Fibroblast of peridontal ligament (primary cell): Measurements from ENCODE around the gene ASIC4.

Experiments used
- DNase-seq: peaks from one replicate; pipeline ENCODE4 v3.0.0-alpha.2; 2010; ENCODE audit errors: extremely low read depth

The ASIC4 gene

DNA sequence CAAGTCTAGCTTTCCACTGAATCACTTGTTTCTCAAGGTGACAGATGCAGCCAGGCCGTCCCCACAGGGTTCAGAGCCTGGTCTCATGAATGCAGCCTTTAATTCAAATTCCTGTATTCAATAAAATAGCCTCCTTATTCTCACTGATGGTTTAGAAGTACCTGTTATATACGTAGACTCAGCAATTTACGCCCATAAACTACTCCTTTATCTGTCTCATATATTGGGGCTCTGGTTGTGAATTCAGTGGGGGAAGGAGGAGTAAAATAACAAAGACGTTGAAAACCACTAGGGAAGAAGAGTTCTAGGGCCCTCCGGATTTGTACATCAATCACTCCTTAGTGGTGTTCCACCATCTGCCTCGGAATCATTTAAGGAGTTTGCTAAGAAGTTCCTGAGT lies 55.4 kb downstream of the ASIC4 start:
- DNase-seq: no peak

DNA sequence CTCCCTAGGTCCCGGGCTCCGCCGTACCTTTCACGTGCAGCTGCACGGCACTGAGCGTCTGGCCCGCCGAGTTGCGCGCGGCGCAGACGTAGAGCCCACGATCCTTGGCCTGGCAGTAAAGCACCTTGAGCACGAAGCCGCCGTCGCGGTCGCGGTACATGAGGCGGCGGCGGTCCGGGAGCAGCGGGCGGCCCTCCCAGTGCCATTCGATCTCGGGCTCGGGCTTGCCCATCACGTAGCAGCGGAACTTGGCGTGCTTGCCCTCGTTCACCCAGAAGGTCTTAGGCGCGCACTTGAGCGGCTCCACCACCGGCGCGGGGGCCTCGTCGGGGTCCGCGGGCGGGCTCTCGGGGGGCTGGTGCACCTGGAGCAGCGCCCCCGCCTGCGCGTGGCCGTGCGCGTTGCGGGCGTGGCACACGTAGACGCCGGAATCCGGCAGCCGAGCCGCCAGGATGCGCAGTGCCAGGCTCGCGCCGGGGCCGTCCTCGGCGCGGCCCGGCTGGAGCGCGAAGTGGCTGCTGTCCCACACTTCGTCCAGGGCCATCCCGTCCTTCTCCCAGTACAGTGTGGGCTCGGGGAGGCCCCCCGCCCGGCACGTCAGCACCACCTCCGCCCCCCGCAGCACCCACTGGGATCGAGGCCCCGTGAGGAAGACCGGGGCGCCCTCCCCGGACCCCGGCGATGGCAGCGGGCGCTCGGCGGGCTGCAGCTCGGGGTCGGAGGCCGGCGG lies 56.1 kb downstream of the ASIC4 start:
- DNase-seq: peak; percentile 8

DNA sequence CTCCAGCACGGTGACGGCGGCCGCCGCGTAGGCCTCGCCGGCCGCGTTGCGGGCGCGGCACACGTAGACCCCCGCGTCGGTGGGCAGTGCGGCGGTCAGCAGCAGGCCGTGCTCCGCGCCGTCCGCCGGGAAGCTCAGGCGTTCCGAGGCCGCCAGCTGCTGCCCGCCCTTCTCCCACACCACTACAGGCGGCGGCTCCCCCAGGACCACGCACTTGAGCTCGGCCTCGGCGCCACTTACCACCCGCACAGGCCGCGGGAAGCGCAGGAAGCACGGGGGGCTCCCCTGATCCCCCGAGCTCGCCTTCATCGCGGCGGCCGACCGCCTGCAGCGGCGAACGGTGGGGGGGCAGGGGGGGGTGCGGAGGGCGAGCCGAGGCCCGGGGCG lies 56.6 kb downstream of the ASIC4 start:
- DNase-seq: no peak

DNA sequence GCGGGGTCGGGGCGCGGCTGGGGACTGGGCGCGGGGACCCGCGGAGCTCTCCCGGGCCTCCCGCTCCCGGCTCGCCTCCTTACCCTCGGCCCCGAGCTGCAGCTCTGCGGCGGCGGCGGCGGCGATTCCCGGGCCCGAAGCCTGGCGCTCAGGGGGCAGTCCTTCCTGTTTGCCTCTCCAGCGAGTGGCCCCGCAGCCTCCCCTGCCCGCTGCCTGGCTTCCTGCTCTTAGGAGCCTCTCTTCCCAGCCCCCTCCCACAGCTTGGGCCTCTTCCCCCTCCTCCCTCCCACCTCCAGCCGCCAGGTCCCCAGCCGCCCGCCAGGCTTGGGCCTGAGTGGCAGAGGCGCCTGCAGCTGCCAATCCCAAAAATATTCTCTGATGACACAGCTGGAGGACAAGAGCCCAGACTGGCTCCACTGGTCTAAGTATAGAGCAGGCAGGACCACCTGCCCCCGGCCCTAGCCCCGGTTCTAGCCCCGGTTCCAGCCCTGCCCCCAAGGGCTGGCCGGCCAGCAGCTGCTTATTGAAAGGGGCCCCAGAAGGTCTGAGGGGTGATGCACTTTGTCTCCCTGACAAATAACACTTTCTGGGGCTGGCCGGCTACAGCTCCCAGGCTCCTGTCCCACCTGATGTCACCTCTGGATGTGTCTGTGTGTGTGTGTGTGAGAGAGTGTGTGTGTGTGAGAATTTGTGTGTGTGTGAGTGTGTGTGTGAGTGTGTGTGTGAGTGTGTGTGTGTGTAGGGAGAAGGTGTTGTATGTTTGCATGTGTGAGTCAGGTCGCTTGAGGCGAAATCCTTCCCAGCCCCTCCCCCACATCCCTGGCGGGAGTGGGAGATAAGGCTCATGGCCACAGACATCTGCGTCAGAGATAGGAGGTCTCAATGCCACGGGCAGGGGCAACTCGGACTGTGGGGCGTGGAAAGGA lies 57.3 kb downstream of the ASIC4 start, which contains the start of gene OBSL1:
TSS of gene OBSL1 (minus strand) at position 229 of the 926 bp plus-strand sequence. CDS start 307 bp downstream, outside the sequence.
- peak; percentile 65 for DNase-seq

DNA sequence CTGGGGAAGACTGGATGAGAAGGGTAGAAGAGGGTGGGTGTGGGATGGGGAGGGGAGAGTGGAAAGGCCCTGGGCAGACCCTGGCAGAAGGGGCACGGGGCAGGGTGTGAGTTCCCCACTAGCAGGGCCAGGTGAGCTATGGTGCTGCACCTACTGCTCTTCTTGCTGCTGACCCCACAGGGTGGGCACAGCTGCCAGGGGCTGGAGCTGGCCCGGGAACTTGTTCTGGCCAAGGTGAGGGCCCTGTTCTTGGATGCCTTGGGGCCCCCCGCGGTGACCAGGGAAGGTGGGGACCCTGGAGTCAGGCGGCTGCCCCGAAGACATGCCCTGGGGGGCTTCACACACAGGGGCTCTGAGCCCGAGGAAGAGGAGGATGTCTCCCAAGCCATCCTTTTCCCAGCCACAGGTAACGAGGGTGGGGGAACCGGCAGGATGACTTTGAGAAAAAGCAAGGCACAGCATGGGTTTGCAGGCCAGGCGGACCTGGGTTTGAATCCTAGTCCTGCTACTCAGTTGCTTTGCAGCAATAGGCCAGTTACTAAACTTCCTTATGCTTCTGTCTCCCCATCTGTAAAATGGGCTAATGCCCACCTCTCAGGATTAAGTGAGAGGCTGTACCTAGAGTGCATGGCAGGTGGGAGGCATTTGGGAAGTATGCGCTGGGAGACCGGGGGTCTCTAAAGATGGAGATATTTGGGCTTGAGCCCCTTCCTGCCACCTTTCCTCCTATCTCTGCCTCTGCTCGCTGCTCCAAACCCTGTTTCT lies 58.1 kb downstream of the ASIC4 start, which contains the start of gene INHA:
TSS of gene INHA (plus strand) at position 74 of the 765 bp plus-strand sequence. CDS start at position 139, 65 bp downstream.
- no peak for DNase-seq

DNA sequence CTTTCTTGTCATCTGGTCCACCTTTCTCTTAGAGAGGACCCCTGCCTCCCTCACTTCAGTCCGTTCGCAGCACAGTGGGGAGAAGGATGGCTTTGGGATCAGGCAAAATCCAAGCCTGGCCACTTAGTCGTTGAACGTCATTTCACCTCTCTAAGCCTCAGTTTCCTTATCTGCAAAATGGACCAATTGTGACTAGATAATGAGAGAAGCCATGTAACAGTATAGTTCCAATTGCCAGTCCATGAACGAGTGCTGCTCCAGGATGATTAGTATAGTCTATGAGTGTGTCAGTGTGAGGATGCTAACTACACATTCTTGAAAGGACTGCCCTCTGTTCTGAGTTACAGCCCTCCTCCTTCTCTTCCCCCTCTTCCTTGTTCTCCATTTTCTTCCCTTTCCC lies 58.9 kb downstream of the ASIC4 start:
- DNase-seq: no peak

DNA sequence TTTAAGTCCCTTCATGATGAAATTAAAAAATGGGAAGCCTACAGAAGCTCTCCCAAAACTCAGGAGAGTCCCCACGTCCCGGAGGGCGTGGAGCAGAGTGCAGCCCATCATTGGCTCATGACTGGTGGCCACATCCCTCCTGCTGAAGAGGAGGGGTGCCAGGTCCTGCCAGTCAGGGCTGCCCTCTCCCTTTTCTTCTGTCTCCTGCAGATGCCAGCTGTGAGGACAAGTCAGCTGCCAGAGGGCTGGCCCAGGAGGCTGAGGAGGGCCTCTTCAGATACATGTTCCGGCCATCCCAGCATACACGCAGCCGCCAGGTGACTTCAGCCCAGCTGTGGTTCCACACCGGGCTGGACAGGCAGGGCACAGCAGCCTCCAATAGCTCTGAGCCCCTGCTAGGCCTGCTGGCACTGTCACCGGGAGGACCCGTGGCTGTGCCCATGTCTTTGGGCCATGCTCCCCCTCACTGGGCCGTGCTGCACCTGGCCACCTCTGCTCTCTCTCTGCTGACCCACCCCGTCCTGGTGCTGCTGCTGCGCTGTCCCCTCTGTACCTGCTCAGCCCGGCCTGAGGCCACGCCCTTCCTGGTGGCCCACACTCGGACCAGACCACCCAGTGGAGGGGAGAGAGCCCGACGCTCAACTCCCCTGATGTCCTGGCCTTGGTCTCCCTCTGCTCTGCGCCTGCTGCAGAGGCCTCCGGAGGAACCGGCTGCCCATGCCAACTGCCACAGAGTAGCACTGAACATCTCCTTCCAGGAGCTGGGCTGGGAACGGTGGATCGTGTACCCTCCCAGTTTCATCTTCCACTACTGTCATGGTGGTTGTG lies 60.4 kb downstream of the ASIC4 start:
- DNase-seq: no peak

DNA sequence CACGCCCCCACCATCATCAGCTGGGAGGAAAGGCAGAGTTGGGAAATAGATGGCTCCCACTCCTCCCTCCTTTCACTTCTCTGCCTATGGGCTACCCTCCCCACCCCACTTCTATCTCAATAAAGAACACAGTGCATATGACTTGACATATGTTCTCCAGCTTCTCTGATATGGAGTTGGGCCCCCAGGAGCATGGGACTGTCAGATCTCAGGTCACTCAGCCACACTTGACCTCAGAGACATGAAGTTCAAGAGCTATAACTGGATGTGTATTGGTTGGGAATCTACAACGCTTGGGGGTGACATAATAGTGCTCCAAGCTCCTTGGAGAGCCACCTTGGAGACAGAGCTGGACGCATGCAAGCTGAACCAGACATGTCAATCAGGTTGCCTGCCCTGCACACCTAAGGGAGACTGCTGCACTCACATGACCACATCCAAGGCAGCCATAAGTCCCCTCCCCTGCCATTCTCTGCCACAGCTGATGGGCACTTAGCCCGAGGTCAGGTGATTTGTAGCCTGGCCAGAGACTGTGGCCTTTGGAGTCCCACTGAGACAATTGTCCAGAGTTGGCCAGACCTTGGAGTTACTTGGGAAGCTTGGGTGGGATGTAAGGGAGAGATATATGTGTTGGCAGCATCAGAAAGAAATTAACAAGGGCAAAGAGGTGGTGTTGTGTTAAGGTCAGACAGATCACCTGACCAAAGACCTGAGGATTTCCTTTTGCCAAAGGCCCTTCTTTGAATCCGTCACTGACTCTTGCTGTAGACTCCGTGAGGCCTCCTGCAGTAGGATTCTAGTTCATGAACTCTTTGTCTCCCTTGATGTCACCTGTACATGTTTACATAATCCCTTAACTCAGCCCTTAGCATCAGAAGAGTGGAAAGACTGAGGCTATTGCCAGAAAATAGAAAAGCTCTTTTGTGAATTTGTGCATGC lies 61.6 kb downstream of the ASIC4 start:
- no peak for DNase-seq

DNA sequence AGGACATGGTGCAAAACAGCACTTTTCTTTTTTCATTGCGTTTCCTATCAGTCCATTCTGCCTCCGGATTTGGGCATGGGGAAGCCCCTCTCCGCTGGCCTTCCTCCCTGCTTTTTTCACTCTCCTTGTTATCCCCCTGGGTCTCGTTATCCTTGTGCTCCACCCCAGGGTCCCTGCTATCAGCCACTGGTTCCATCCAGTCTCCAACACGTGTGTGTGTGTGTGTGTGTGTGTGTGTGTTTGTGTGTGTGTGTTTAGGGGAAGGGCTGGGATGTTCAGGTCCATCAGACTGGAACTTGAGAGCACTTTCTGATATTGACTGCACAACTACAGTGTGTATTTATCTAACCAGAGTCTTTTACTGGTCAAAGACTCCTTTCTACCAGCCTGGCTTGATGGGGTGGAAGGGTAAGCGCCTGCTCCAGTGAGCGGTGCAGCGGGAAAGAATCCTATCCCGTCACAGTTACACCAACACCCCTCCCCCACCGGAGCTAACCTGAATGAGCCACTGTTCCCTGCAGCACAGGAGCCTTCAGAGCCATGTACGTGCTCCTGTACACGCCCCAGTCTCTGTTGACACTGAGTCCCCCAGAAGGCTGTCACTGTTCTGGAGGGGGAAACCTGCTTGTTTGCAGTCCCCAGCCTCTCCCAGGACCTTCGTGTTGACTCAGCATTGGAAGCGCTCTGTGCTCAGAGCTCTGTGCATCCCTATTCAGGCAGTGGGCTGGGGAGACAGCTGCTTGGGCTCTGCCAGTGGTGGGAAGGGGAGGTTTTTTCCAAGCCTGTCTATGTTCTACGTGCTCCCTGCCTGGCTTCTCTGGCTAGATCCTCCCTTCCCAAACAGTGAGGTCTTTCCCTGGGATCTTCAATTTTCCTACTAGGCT lies 62.5 kb downstream of the ASIC4 start:
- DNase-seq: no peak

DNA sequence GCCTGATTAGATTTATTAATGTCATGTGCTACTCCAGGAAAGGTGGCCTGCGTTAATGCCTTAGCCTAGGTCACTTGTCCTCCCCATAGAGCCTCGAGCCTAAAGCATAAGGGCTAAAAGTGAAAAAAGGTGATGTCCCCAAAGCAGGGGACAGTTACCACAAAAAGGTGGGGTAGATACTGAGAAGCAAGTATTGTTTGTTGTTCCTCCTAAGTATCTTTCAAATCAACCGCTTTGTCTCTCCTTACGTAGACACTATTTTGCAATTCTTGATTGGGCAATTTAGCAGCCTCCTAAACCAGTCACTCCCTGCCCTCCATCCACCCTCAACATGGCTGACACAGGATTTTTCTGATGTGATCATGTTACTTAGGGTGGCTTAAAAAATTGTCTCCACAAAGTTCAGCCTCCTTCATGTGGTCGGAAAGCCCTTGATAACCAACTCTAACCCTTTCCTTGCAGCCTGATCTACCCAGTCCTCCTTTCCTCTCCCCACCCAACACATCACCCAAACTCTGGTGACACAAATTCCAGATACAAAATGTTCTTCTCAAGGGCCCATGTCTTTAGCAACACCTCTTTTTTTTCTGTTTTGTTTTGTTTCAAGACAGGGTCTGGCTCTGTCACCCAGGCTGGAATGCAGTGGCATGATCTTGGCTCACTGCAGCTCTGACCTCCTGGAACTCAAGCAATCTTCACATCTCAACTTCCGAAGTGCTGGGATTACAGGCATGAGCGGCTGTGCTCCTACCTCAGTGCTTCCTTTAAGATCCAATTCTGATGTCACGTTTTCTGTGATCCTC lies 64.7 kb downstream of the ASIC4 start:
- DNase-seq: peak; percentile 46

DNA sequence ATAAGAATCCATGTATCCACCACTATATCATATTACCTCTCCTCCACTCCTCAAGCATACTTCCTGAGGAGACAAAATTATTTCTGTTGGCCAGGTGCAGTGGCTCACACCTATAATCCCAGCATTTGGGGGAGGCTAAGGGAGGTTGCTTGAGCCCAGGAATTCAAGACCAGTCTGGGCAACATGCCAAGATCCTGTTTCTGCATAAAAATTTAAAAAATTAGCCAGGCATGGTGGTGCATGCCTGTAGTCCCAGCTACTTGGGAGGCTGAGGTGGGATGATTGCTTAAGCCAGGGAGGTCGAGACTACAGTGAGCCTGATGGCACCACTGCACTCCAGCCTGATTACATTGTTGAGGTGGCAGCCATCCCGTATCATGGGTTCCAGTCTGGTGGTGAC lies 67.1 kb downstream of the ASIC4 start:
- DNase-seq: no peak
